ENCODE data around the gene KCTD2. TPM values are rescaled to one million over a fixed set of nuclear protein-coding genes. Genes with fewer than 3 reads are reported as not detected.

Gene KCTD2
- total and polyA plus RNA-seq, 9 of the 15 experiments (the other 6 are each of a cell fraction or from before 2014, with no cell fraction given) = 1.7 to 32.9 (median 15.8) TPM

DNA sequence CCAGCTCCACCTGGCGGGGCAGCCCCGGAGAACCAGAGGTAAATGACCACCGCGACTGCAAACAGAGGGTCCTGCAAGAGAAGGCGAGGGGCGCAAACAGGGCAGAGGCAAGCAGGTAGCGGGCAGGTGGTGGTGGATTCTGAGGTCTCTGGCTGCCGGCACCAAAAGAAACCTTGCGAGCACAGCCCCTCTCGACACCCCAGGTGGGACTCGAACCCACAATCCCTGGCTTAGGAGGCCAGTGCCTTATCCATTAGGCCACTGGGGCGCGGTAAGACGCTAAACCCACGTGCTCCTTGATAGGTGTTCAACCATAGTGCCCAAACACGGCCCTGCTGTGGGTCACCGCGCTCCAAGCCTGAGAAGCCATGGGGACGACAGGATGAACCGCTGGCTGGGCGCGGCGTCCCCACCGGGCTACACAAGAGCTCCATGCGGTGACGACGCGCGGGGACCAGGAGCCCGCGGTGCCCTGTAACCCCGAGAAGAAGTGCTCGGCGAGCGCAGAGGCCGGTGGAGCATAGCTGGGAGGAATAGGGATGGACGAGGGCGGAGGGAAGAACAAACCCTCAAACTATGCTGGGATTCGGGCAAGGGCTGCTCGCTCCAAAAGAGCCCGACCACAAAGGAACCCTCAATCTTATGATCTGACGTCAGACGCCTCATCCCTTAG lies 12.7 kb upstream of the KCTD2 start (continued):
- TF ChIP-seq, protein P1, sequence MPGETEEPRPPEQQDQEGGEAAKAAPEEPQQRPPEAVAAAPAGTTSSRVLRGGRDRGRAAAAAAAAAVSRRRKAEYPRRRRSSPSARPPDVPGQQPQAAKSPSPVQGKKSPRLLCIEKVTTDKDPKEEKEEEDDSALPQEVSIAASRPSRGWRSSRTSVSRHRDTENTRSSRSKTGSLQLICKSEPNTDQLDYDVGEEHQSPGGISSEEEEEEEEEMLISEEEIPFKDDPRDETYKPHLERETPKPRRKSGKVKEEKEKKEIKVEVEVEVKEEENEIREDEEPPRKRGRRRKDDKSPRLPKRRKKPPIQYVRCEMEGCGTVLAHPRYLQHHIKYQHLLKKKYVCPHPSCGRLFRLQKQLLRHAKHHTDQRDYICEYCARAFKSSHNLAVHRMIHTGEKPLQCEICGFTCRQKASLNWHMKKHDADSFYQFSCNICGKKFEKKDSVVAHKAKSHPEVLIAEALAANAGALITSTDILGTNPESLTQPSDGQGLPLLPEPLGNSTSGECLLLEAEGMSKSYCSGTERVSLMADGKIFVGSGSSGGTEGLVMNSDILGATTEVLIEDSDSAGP (CRISPR knock-in tag; IDR thresholded peaks at IDR 0.05) = no peak
- TF ChIP-seq, protein P2, sequence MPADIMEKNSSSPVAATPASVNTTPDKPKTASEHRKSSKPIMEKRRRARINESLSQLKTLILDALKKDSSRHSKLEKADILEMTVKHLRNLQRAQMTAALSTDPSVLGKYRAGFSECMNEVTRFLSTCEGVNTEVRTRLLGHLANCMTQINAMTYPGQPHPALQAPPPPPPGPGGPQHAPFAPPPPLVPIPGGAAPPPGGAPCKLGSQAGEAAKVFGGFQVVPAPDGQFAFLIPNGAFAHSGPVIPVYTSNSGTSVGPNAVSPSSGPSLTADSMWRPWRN (IDR thresholded peaks at IDR 0.05; ENCODE audit: low read depth) = no peak
- TF ChIP-seq ZNF347 (CRISPR knock-in tag; IDR thresholded peaks at IDR 0.05; ENCODE audit: low read depth) (no peak), EHMT2 (IDR thresholded peaks at IDR 0.05) (0 out of 2 replicates have a peak, but pooled peaks have one; percentile 8), CREBBP (IDR thresholded peaks at IDR 0.05; ENCODE audit: low read depth, low read length) (no peak), ZNF175 (CRISPR knock-in tag; IDR thresholded peaks at IDR 0.05; ENCODE audit: low read depth) (no peak), NFE2 (IDR thresholded peaks at IDR 0.05; ENCODE audit: low read depth) (no peak)
- TF ChIP-seq, protein P3, sequence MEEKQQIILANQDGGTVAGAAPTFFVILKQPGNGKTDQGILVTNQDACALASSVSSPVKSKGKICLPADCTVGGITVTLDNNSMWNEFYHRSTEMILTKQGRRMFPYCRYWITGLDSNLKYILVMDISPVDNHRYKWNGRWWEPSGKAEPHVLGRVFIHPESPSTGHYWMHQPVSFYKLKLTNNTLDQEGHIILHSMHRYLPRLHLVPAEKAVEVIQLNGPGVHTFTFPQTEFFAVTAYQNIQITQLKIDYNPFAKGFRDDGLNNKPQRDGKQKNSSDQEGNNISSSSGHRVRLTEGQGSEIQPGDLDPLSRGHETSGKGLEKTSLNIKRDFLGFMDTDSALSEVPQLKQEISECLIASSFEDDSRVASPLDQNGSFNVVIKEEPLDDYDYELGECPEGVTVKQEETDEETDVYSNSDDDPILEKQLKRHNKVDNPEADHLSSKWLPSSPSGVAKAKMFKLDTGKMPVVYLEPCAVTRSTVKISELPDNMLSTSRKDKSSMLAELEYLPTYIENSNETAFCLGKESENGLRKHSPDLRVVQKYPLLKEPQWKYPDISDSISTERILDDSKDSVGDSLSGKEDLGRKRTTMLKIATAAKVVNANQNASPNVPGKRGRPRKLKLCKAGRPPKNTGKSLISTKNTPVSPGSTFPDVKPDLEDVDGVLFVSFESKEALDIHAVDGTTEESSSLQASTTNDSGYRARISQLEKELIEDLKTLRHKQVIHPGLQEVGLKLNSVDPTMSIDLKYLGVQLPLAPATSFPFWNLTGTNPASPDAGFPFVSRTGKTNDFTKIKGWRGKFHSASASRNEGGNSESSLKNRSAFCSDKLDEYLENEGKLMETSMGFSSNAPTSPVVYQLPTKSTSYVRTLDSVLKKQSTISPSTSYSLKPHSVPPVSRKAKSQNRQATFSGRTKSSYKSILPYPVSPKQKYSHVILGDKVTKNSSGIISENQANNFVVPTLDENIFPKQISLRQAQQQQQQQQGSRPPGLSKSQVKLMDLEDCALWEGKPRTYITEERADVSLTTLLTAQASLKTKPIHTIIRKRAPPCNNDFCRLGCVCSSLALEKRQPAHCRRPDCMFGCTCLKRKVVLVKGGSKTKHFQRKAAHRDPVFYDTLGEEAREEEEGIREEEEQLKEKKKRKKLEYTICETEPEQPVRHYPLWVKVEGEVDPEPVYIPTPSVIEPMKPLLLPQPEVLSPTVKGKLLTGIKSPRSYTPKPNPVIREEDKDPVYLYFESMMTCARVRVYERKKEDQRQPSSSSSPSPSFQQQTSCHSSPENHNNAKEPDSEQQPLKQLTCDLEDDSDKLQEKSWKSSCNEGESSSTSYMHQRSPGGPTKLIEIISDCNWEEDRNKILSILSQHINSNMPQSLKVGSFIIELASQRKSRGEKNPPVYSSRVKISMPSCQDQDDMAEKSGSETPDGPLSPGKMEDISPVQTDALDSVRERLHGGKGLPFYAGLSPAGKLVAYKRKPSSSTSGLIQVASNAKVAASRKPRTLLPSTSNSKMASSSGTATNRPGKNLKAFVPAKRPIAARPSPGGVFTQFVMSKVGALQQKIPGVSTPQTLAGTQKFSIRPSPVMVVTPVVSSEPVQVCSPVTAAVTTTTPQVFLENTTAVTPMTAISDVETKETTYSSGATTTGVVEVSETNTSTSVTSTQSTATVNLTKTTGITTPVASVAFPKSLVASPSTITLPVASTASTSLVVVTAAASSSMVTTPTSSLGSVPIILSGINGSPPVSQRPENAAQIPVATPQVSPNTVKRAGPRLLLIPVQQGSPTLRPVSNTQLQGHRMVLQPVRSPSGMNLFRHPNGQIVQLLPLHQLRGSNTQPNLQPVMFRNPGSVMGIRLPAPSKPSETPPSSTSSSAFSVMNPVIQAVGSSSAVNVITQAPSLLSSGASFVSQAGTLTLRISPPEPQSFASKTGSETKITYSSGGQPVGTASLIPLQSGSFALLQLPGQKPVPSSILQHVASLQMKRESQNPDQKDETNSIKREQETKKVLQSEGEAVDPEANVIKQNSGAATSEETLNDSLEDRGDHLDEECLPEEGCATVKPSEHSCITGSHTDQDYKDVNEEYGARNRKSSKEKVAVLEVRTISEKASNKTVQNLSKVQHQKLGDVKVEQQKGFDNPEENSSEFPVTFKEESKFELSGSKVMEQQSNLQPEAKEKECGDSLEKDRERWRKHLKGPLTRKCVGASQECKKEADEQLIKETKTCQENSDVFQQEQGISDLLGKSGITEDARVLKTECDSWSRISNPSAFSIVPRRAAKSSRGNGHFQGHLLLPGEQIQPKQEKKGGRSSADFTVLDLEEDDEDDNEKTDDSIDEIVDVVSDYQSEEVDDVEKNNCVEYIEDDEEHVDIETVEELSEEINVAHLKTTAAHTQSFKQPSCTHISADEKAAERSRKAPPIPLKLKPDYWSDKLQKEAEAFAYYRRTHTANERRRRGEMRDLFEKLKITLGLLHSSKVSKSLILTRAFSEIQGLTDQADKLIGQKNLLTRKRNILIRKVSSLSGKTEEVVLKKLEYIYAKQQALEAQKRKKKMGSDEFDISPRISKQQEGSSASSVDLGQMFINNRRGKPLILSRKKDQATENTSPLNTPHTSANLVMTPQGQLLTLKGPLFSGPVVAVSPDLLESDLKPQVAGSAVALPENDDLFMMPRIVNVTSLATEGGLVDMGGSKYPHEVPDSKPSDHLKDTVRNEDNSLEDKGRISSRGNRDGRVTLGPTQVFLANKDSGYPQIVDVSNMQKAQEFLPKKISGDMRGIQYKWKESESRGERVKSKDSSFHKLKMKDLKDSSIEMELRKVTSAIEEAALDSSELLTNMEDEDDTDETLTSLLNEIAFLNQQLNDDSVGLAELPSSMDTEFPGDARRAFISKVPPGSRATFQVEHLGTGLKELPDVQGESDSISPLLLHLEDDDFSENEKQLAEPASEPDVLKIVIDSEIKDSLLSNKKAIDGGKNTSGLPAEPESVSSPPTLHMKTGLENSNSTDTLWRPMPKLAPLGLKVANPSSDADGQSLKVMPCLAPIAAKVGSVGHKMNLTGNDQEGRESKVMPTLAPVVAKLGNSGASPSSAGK (IDR thresholded peaks at IDR 0.05) = peak; percentile 91
